Measurements from ENCODE around the gene C11orf52.
"Not testable (repeated sequence)": the region's sequence is repeated elsewhere in the genome, so short reads cannot be mapped to it uniquely, and the experiment has no call there.

The C11orf52 gene, protein sequence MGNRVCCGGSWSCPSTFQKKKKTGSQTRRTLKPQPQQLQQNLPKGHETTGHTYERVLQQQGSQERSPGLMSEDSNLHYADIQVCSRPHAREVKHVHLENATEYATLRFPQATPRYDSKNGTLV

GRCh38 chr11:111918390-111919256, at the start of gene C11orf52:
Gene C11orf52, plus strand, starts transcription at chr11:111918913. Its CDS starts 60 bp downstream, at chr11:111918973.
- no peak for DNase-seq

DNA sequence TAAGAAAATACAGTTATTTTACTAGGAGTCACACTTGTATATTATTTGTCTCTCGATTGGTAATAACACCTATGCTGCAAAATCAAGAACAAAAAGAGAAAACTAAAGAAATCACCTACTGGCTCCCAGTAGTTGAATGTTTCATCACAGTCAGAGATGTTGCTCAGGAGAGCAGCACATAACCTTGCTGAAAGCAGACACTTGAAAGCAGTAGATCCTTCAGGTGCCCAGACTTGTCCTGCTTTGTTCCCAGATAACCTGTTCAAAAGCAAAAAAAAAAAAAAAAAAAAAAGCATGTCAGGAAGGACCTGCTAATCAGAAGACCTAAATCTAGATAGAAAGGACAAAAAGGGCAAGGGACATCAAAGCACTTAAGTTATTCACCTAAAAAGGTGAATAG, 48.6 kb upstream of the C11orf52 start:
- no peak for DNase-seq

DNA sequence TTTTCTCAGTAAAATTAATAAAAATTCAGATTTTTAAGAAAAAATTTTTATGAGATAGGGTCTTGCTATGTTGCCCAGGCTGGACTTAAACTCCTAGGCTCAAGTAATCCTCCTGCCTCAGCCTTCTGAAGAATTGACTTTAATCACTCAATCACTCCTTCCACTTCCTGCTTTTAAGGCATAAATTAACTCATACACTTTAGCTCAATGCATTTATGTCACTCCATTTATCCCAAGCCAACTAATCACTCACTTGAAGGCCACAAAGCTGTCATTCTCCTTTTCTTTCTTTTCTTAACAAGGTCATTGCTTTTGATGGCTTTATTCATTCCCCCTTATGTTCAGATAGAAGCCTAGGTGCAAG, 48.2 kb upstream of the C11orf52 start:
- DNase-seq = no peak

GRCh38 chr11:111870886-111871692, 47.6 kb upstream of the C11orf52 start, which contains the start of gene ALG9:
Gene ALG9, minus strand, starts transcription at chr11:111871581. Its CDS starts 99 bp downstream, at chr11:111871482.
- DNase-seq = peak; percentile 88

DNA sequence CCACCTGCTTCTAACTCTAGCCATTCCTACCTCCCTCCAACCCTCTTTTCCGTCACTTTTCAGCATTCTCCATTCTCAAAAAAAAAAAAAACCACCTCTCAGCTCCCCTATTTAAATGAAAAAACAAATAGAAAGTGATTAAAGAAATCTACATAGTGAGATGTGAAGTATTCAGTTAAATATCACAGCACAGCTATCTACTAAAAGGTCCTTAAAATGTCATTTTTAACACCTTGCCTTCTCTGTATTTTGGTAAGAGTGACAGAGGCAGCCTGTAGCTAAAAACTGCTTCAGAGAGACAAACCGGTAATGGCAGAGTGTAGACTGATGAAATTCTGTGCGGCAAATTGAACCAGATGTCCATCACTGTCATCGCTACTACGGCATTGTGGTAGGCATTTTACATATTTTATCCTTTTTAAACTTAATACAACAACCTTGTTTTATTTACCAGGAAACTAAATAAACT, 47.0 kb upstream of the C11orf52 start:
- peak; percentile 24 for DNase-seq

GRCh38 chr11:111878385-111878848, 40.3 kb upstream of the C11orf52 start:
- no peak for DNase-seq

GRCh38 chr11:111878849-111879636, 39.7 kb upstream of the C11orf52 start, which contains the start of the genes CFAP68 and FDXACB1:
Gene CFAP68, plus strand, starts transcription at chr11:111879541. Its CDS starts 20 bp downstream, at chr11:111879561.
Gene FDXACB1, minus strand, starts transcription at chr11:111879165. Its CDS starts 33 bp downstream, at chr11:111879132.
- peak; percentile 98 for DNase-seq

- no peak for DNase-seq
These were observed 39.1 kb upstream of the C11orf52 start for GRCh38 chr11:111879637-111879960.

GRCh38 chr11:111882202-111882601, 36.5 kb upstream of the C11orf52 start:
- DNase-seq = no peak

- not testable (repeated sequence) for DNase-seq
These were observed 33.7 kb upstream of the C11orf52 start for GRCh38 chr11:111885053-111885452.

- DNase-seq = no peak
These were observed 32.7 kb upstream of the C11orf52 start for GRCh38 chr11:111886032-111886431.

DNA sequence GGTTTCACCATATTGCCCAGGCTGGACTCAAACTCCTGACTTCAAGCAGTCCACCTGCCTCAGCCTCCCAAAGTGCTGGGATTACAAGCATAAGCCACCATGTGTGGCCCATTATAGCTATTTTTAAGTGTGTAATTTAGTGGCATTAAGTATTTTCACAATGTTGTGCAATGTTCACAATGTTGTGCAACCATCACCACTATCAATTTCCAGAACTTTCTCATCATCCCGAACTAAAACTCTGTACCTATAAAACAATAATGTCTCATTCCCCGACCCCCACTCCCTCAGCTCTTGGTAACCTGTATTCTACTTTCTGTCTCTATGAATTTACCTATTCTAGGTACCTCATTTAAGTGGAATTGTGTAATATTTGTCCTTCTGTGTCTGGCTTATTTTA, 31.9 kb upstream of the C11orf52 start:
- no peak for DNase-seq

- DNase-seq = no peak
These were observed 13.3 kb upstream of the C11orf52 start for GRCh38 chr11:111905411-111905810.

GRCh38 chr11:111906680-111907079, 12.0 kb upstream of the C11orf52 start:
- no peak for DNase-seq

- DNase-seq = no peak
These were observed 9.9 kb upstream of the C11orf52 start for GRCh38 chr11:111908639-111909305.

GRCh38 chr11:111909378-111909777, 9.3 kb upstream of the C11orf52 start:
- DNase-seq = no peak

- no peak for DNase-seq
These were observed 7.8 kb upstream of the C11orf52 start for GRCh38 chr11:111910676-111911562.

- DNase-seq = no peak
These were observed 6.9 kb upstream of the C11orf52 start, which contains the start of gene CRYAB for GRCh38 chr11:111911563-111912401. Gene CRYAB, minus strand, starts transcription at chr11:111911770. Its CDS starts 46 bp downstream, at chr11:111911724.

- no peak for DNase-seq
These were observed 6.2 kb upstream of the C11orf52 start, which contains the start of gene HSPB2 for GRCh38 chr11:111912535-111912934. Gene HSPB2, plus strand, starts transcription at chr11:111912734. Its CDS starts 96 bp downstream, at chr11:111912830.

Data from hematopoietic multipotent progenitor cell treated with erythropoietin and hydrocortisone succinate and interleukin-3 and kit ligand, for 6 days (in vitro differentiated cells).